ENCODE data around the gene SH3BP5.

The SH3BP5 gene

DNA sequence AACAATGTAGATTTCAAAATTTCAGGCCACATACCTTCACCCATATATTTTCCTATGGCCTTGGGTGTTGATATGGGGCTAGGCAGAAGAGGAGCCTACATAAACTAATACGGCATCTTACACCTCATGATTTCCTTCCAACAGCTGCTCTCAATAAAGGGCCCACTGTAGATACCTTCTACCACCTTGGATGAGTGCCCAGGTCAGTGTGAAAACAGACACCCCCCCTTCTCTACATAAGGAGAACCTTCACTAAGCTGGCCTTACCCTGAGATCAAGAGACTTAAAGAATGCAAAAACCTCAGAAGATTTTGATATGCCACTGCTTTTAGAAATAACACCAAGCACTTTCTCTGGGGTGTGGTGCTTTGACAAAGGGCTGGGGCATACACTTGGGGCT lies 42.7 kb downstream of the SH3BP5 start:
- Histone ChIP-seq H3K27me3 (replicated peaks; ENCODE audit: control insufficient read depth, insufficient read depth, low read length, poor library complexity, severe bottlenecking) (no peaks in the 10 kb centered on the region), H3K27ac (ENCODE audit: insufficient read depth, low read length, poor library complexity, severe bottlenecking) (peak overlapping the region; percentile 33), H3K9me3 (ENCODE audit: control insufficient read depth, low read length) (no peaks in the 10 kb centered on the region), H3K4me3 (ENCODE audit: insufficient read depth, low read depth, low read length, poor library complexity, severe bottlenecking) (no peak overlapping the region), H3K36me3 (ENCODE audit: control insufficient read depth, insufficient read depth, low read length) (peaks cover 13% of the 10 kb centered on the region), H3K4me1 (ENCODE audit: control insufficient read depth, insufficient read depth, low read length, poor library complexity, severe bottlenecking) (peaks cover 57% of the 10 kb centered on the region)
- DNase-seq, result no peak

GRCh38 chr3:15288331-15289035 lies 43.9 kb downstream of the SH3BP5 start:
- no peaks in the 10 kb centered on the region for H3K27me3 ChIP-seq (replicated peaks; ENCODE audit: control insufficient read depth, insufficient read depth, low read length, poor library complexity, severe bottlenecking)
- no peaks in the 10 kb centered on the region for H3K9me3 ChIP-seq (ENCODE audit: control insufficient read depth, low read length)
- peaks cover 66% of the 10 kb centered on the region for H3K4me1 ChIP-seq (ENCODE audit: control insufficient read depth, insufficient read depth, low read length, poor library complexity, severe bottlenecking)
- peaks cover 13% of the 10 kb centered on the region for H3K36me3 ChIP-seq (ENCODE audit: control insufficient read depth, insufficient read depth, low read length)
- H3K27ac ChIP-seq (ENCODE audit: insufficient read depth, low read length, poor library complexity, severe bottlenecking), result peak overlapping the region; percentile 33
- H3K4me3 ChIP-seq (ENCODE audit: insufficient read depth, low read depth, low read length, poor library complexity, severe bottlenecking), result no peak overlapping the region
- no peak for DNase-seq

DNA sequence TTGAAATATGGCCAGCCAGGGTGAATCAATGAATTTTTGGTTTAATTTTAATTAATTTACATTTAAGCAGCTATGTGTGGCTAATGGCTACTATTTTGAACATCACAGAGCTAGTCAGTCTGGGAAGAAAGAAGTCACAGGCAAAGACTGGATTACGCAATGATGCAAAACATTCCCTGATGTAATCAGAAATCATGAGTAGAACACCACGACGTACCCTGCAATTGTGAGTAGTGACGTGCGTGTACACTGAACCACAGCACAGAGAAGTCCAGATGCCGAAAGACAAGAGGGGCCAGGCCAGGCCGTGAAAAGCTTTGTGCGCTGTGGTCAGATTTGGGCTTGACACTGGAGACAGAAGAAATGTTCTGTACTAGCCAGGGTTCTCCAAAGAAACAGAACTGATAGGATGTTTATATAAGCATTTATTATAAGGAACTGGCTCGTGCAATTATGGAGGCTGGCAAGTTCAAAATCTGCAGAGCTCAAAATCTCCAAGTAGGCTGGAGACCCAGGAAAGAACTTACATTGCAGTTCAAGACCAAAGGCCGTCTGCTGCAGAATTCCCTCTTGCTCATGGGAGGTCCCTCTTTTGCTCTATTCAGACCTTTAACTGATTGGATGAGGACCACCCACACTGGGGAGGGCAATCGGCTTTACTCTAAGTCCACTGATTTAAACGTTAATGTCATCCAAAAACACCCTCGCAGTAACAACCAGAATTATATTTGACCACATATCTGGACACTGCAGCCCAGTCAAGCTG lies 44.6 kb downstream of the SH3BP5 start:
- H3K36me3 ChIP-seq (ENCODE audit: control insufficient read depth, insufficient read depth, low read length), result peaks cover 13% of the 10 kb centered on the region
- H3K4me3 ChIP-seq (ENCODE audit: insufficient read depth, low read depth, low read length, poor library complexity, severe bottlenecking), result no peak overlapping the region
- peaks cover 63% of the 10 kb centered on the region for H3K4me1 ChIP-seq (ENCODE audit: control insufficient read depth, insufficient read depth, low read length, poor library complexity, severe bottlenecking)
- no peaks in the 10 kb centered on the region for H3K27me3 ChIP-seq (replicated peaks; ENCODE audit: control insufficient read depth, insufficient read depth, low read length, poor library complexity, severe bottlenecking)
- peak overlapping the region; percentile 33 for H3K27ac ChIP-seq (ENCODE audit: insufficient read depth, low read length, poor library complexity, severe bottlenecking)
- no peak for DNase-seq
- no peaks in the 10 kb centered on the region for H3K9me3 ChIP-seq (ENCODE audit: control insufficient read depth, low read length)

- no peak overlapping the region for H3K27ac ChIP-seq (ENCODE audit: insufficient read depth, low read length, poor library complexity, severe bottlenecking)
- no peak for DNase-seq
Measured at GRCh38 chr3:15286022-15286421, 46.4 kb downstream of the SH3BP5 start.

DNA sequence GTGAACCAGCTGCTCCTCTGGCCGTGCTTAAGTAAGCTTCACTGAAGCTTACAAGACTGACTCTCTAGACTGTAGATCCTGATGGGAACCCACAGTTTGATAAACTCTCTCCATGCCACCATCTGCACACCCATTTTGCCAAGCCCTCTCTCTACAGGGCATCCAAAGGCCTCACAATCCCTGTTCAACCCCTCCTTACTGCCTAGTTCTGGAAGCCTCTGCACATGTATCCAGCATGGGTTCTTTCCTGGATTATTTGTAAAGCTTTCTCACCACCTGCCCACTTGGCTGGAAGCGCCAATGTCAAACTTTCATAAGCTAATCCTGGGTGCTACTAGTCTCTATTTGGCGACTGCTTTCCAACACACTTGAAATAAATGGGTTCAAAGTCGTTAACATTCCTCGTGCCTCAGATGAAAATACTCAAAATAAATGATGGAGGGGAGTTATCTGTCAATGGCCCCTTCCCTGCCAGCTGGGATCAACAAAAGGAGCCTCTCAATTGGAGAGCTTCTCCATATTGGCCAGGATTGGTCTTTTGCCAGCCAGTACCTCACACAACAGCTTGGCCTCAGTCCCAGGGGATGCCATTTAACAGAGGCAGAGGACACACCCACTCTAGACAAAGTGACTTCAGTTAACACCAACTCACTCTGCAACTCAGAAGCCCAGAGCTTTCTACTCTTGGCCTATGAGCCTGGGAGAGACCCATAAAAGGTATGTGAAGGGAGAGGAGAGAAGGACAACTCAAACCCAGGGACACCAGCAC lies 48.1 kb downstream of the SH3BP5 start:
- H3K4me3 ChIP-seq (ENCODE audit: insufficient read depth, low read depth, low read length, poor library complexity, severe bottlenecking), result no peak overlapping the region
- no peak overlapping the region for H3K27ac ChIP-seq (ENCODE audit: insufficient read depth, low read length, poor library complexity, severe bottlenecking)
- no peaks in the 10 kb centered on the region for H3K27me3 ChIP-seq (replicated peaks; ENCODE audit: control insufficient read depth, insufficient read depth, low read length, poor library complexity, severe bottlenecking)
- peaks cover 51% of the 10 kb centered on the region for H3K4me1 ChIP-seq (ENCODE audit: control insufficient read depth, insufficient read depth, low read length, poor library complexity, severe bottlenecking)
- no peaks in the 10 kb centered on the region for H3K9me3 ChIP-seq (ENCODE audit: control insufficient read depth, low read length)
- no peak for DNase-seq
- H3K36me3 ChIP-seq (ENCODE audit: control insufficient read depth, insufficient read depth, low read length), result peaks cover 13% of the 10 kb centered on the region

More at GRCh38 chr3:15286022-15286421, 46.4 kb downstream of the SH3BP5 start:
- peaks cover 13% of the 10 kb centered on the region for H3K36me3 ChIP-seq (ENCODE audit: control insufficient read depth, insufficient read depth, low read length)
- H3K27me3 ChIP-seq (replicated peaks; ENCODE audit: control insufficient read depth, insufficient read depth, low read length, poor library complexity, severe bottlenecking), result no peaks in the 10 kb centered on the region
- no peak overlapping the region for H3K4me3 ChIP-seq (ENCODE audit: insufficient read depth, low read depth, low read length, poor library complexity, severe bottlenecking)
- peaks cover 49% of the 10 kb centered on the region for H3K4me1 ChIP-seq (ENCODE audit: control insufficient read depth, insufficient read depth, low read length, poor library complexity, severe bottlenecking)
- no peaks in the 10 kb centered on the region for H3K9me3 ChIP-seq (ENCODE audit: control insufficient read depth, low read length)

DNA sequence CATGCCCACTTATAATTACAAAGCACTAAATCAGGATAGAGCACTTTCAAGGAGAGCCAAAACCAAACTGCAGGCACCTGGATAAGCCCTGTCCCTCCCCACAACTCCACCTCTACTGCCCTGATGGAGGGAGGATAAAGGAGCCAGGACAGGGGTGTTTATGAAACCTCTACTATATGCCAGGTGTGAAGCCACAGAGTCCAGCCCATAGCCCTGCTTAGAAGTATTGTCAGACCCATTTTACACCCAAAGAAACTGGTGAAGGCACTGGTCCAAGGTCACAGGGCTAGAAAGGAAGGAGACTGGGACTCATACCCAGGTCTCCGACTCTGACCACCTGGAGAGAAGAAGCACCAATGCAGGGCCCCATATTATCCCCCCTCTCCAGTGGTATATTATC lies 48.7 kb downstream of the SH3BP5 start:
- peaks cover 48% of the 10 kb centered on the region for H3K4me1 ChIP-seq (ENCODE audit: control insufficient read depth, insufficient read depth, low read length, poor library complexity, severe bottlenecking)

DNA sequence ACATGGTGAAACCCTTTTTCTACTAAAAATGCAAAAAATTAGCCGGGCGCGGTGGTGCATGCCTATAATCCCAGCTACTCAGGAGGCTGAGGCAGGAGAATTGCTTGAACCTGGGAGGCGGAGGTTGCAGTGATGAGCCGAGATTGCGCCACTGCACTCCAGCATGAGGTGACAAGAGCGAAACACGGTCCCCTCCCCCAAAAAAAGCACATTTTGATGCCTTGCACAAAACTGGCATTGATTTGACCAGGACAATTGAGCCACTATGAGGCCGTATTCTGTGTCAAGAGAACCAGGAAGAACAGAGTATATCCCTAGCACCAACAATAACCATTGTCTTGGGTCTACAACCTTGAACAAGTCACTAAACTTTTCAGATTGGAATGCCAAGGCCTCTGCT lies 50.6 kb downstream of the SH3BP5 start:
- no peak overlapping the region for H3K4me3 ChIP-seq (ENCODE audit: insufficient read depth, low read depth, low read length, poor library complexity, severe bottlenecking)
- H3K27me3 ChIP-seq (replicated peaks; ENCODE audit: control insufficient read depth, insufficient read depth, low read length, poor library complexity, severe bottlenecking), result no peaks in the 10 kb centered on the region
- no peaks in the 10 kb centered on the region for H3K9me3 ChIP-seq (ENCODE audit: control insufficient read depth, low read length)
- H3K27ac ChIP-seq (ENCODE audit: insufficient read depth, low read length, poor library complexity, severe bottlenecking), result peak overlapping the region; percentile 6
- peaks cover 45% of the 10 kb centered on the region for H3K4me1 ChIP-seq (ENCODE audit: control insufficient read depth, insufficient read depth, low read length, poor library complexity, severe bottlenecking)
- DNase-seq, result no peak
- H3K36me3 ChIP-seq (ENCODE audit: control insufficient read depth, insufficient read depth, low read length), result peaks cover 13% of the 10 kb centered on the region

More for the DNA sequence above, 48.7 kb downstream of the SH3BP5 start:
- Histone ChIP-seq H3K27ac (ENCODE audit: insufficient read depth, low read length, poor library complexity, severe bottlenecking) (no peak overlapping the region), H3K27me3 (replicated peaks; ENCODE audit: control insufficient read depth, insufficient read depth, low read length, poor library complexity, severe bottlenecking) (no peaks in the 10 kb centered on the region), H3K4me3 (ENCODE audit: insufficient read depth, low read depth, low read length, poor library complexity, severe bottlenecking) (no peak overlapping the region), H3K36me3 (ENCODE audit: control insufficient read depth, insufficient read depth, low read length) (peaks cover 13% of the 10 kb centered on the region), H3K9me3 (ENCODE audit: control insufficient read depth, low read length) (no peaks in the 10 kb centered on the region)
- no peak for DNase-seq

DNA sequence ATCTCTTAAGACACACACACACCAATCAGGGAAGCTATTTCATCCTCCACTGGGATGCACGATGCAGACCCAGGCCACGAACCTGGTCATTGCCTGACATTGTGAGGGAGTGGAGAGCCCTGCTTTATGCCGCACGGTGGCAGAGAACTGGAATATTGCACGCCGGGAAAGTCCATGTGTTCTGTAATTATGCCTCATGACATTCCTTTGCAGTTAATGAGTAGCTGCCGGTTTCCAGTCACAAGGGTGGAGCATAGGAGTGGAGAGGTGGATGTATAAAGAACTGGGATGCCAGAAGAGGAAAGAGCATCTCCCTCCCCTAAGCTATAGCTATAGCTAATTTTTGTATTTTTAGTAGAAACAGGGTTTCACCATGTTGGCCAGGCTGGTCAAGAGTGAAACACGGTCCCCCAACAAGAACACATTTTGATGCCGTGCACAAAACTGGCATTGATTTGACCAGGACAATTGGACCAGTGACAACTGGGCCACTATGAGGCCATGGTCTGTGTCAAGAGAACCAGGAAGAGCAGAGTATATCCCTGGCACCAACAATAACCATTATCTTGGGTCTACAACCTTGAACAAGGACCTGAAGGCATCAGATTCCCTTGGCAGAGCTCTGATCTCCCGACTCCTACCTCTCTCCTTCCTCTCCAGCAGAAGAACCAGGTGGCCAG lies 51.4 kb downstream of the SH3BP5 start:
- Histone ChIP-seq H3K27me3 (replicated peaks; ENCODE audit: control insufficient read depth, insufficient read depth, low read length, poor library complexity, severe bottlenecking) (no peaks in the 10 kb centered on the region), H3K4me3 (ENCODE audit: insufficient read depth, low read depth, low read length, poor library complexity, severe bottlenecking) (no peak overlapping the region), H3K27ac (ENCODE audit: insufficient read depth, low read length, poor library complexity, severe bottlenecking) (no peak overlapping the region), H3K36me3 (ENCODE audit: control insufficient read depth, insufficient read depth, low read length) (peaks cover 5% of the 10 kb centered on the region), H3K4me1 (ENCODE audit: control insufficient read depth, insufficient read depth, low read length, poor library complexity, severe bottlenecking) (peaks cover 48% of the 10 kb centered on the region), H3K9me3 (ENCODE audit: control insufficient read depth, low read length) (no peaks in the 10 kb centered on the region)
- DNase-seq, result no peak

GRCh38 chr3:15279671-15280402 lies 52.5 kb downstream of the SH3BP5 start:
- no peaks in the 10 kb centered on the region for H3K27me3 ChIP-seq (replicated peaks; ENCODE audit: control insufficient read depth, insufficient read depth, low read length, poor library complexity, severe bottlenecking)
- H3K36me3 ChIP-seq (ENCODE audit: control insufficient read depth, insufficient read depth, low read length), result no peaks in the 10 kb centered on the region
- no peak overlapping the region for H3K27ac ChIP-seq (ENCODE audit: insufficient read depth, low read length, poor library complexity, severe bottlenecking)
- H3K4me1 ChIP-seq (ENCODE audit: control insufficient read depth, insufficient read depth, low read length, poor library complexity, severe bottlenecking), result peaks cover 48% of the 10 kb centered on the region
- no peak for DNase-seq
- H3K4me3 ChIP-seq (ENCODE audit: insufficient read depth, low read depth, low read length, poor library complexity, severe bottlenecking), result no peak overlapping the region
- H3K9me3 ChIP-seq (ENCODE audit: control insufficient read depth, low read length), result no peaks in the 10 kb centered on the region

Measured in effector memory CD4-positive, alpha-beta T cell (primary cell).